Astrocyte of the spinal cord (primary cell): Measurements from ENCODE around the gene HCRTR1.

Experiments
- DNase-seq: peaks from one replicate; pipeline ENCODE4 v3.0.0; 2011; ENCODE audit warnings: low read depth, low spot score
- H3K4me3 ChIP-seq: 2 replicates; pipeline ENCODE4 v1.5.1; 2011; ENCODE audit warnings: low read depth, mild to moderate bottlenecking, low read length, moderate library complexity
- CTCF ChIP-seq: IDR thresholded peaks from 2 replicates; pipeline ENCODE4 v1.5.1; 2012; ENCODE audit warnings: low read depth, mild to moderate bottlenecking, low read length, inconsistent platforms
- in situ Hi-C: cut with HindIII; loops from 2 replicates; pipeline ENCODE4 v1.10.0; 2017; ENCODE audit warnings: low sequenced_read_pairs

HCRTR1 gene

GRCh38 chr1:31593136-31593665 lies 24.3 kb upstream of the HCRTR1 start:
- no peak for TF ChIP-seq CTCF
- in situ Hi-C loops, result no loop called here
- DNase-seq, result no peak
- H3K4me3 ChIP-seq, result no peak overlapping the region

GRCh38 chr1:31593770-31594632 lies 23.5 kb upstream of the HCRTR1 start:
- in situ Hi-C loops, result no loop called here
- peak; percentile 96 for TF ChIP-seq CTCF
- H3K4me3 ChIP-seq, result no peak overlapping the region
- peak; percentile 57 for DNase-seq

- no peak for TF ChIP-seq CTCF
- H3K4me3 ChIP-seq, result no peak overlapping the region
- in situ Hi-C loops, result no loop called here
- no peak for DNase-seq
These were observed 21.4 kb upstream of the HCRTR1 start for GRCh38 chr1:31595836-31596736.

- in situ Hi-C loops, result no loop called here
- no peak for DNase-seq
- no peak for TF ChIP-seq CTCF
These were observed 20.8 kb upstream of the HCRTR1 start for GRCh38 chr1:31596737-31597097.

GRCh38 chr1:31598980-31599379 lies 18.5 kb upstream of the HCRTR1 start:
- TF ChIP-seq CTCF, result no peak
- in situ Hi-C loops, result no loop called here
- H3K4me3 ChIP-seq, result no peak overlapping the region
- DNase-seq, result no peak

More at GRCh38 chr1:31596737-31597097, 20.8 kb upstream of the HCRTR1 start:
- H3K4me3 ChIP-seq, result no peak overlapping the region

GRCh38 chr1:31600641-31601040 lies 16.8 kb upstream of the HCRTR1 start:
- H3K4me3 ChIP-seq, result no peak overlapping the region
- no peak for DNase-seq
- TF ChIP-seq CTCF, result no peak
- in situ Hi-C loops, result no loop called here
